Thoracic aorta (tissue), 2 donors: Measurements from ENCODE around the gene OR2D2. TPM values are rescaled to one million over a fixed set of nuclear protein-coding genes. Genes with fewer than 3 reads are reported as not detected.
"Not testable (repeated sequence)": the region's sequence is repeated elsewhere in the genome, so short reads cannot be mapped to it uniquely, and the experiment has no call there.

Experiments
- ATAC-seq: fragments of 150-250 bp; one replicate; pipeline ENCODE4 v1.8.0; 2017; ENCODE audit warnings: low read depth; ENCODE audit not compliant: insufficient number of reproducible peaks, low FRiP score
- DNase-seq: peaks from one replicate; pipeline ENCODE4 v3.0.0-alpha.2; 2020; ENCODE audit warnings: low spot score
- H3K27ac ChIP-seq, 2 donors: fragments of 200-600 bp; sonication (generic); 1 replicate in 1 of 2; 2 replicates in 1 of 2; pipeline ENCODE4 v1.5.1; 2016; ENCODE audit warnings: mild to moderate bottlenecking in 2 of 2, moderate library complexity in 2 of 2
- H3K27me3 ChIP-seq: fragments of 200-600 bp; sonication (generic); replicated peaks from 2 replicates; pipeline ENCODE4 v1.6.0; 2016; ENCODE audit warnings: mild to moderate bottlenecking; ENCODE audit not compliant: insufficient read depth
- H3K36me3 ChIP-seq: fragments of 200-600 bp; sonication (generic); one replicate; pipeline ENCODE4 v1.5.1; 2016
- H3K4me1 ChIP-seq, 2 donors: fragments of 200-600 bp; sonication (generic); 1 replicate in 1 of 2; 2 replicates in 1 of 2; pipeline versions ENCODE4 v1.5.1 to v1.6.0; 2016; ENCODE audit warnings: low read depth in 2 of 2, mild to moderate bottlenecking in 1 of 2; ENCODE audit not compliant: control insufficient read depth in 1 of 2
- H3K4me3 ChIP-seq: fragments of 200-600 bp; sonication (generic); 2 replicates; pipeline ENCODE4 v1.5.1; 2016; ENCODE audit warnings: mild to moderate bottlenecking
- H3K9me3 ChIP-seq: fragments of 200-600 bp; sonication (generic); 2 replicates; pipeline ENCODE4 v1.5.1; 2016
- CTCF ChIP-seq: fragments of 200-600 bp; sonication (generic); IDR thresholded peaks from one replicate; pipeline ENCODE4 v1.5.1; 2019; ENCODE audit warnings: antibody characterized with exemption
- total RNA-seq, 2 donors: library from RNA; depleted of rRNA; stranded (reverse); fragments of >200 nt; gene quantifications; one replicate each; pipeline versions ENCODE4 v1.1.0 to v1.2.3, GENCODE V29; 2016

The OR2D2 gene
- total RNA-seq, 2 donors from 2014 or later: 1.3 TPM; not detected in 1

GRCh38 chr11:6919698-6920097 is 27.4 kb upstream of the OR2D2 start:
- TF ChIP-seq CTCF: no peak

GRCh38 chr11:6911948-6912347 is 19.6 kb upstream of the OR2D2 start:
- H3K4me3 ChIP-seq: no peak overlapping the region
- no peaks in the 10 kb centered on the region for H3K4me1 ChIP-seq
- no peak overlapping the region for H3K27ac ChIP-seq
- H3K36me3 ChIP-seq: no peaks in the 10 kb centered on the region
- DNase-seq: no peak
- no peak for ATAC-seq
- no peak for TF ChIP-seq CTCF
- H3K9me3 ChIP-seq: no peaks in the 10 kb centered on the region
- no peaks in the 10 kb centered on the region for H3K27me3 ChIP-seq

More at GRCh38 chr11:6919698-6920097, 27.4 kb upstream of the OR2D2 start:
- Histone ChIP-seq H3K4me3 (no peak overlapping the region), H3K4me1 (no peaks in the 10 kb centered on the region), H3K9me3 (no peaks in the 10 kb centered on the region), H3K27me3 (no peaks in the 10 kb centered on the region), H3K36me3 (no peaks in the 10 kb centered on the region), H3K27ac (no peak overlapping the region)
- ATAC-seq (no peak), DNase-seq (no peak)

- no peak overlapping the region for H3K27ac ChIP-seq
- H3K27me3 ChIP-seq: no peaks in the 10 kb centered on the region
- no peak overlapping the region for H3K4me3 ChIP-seq
- H3K9me3 ChIP-seq: no peaks in the 10 kb centered on the region
- DNase-seq: no peak
- TF ChIP-seq CTCF: no peak
- ATAC-seq: no peak
- no peaks in the 10 kb centered on the region for H3K4me1 ChIP-seq
- no peaks in the 10 kb centered on the region for H3K36me3 ChIP-seq
Measured at GRCh38 chr11:6911378-6911777, 19.1 kb upstream of the OR2D2 start.

- not testable (repeated sequence) for H3K4me3 ChIP-seq, ATAC-seq, H3K27ac ChIP-seq, H3K4me1 ChIP-seq, DNase-seq, H3K9me3 ChIP-seq, H3K36me3 ChIP-seq, H3K27me3 ChIP-seq
Measured at GRCh38 chr11:6904804-6905203, 12.5 kb upstream of the OR2D2 start.

GRCh38 chr11:6900327-6900999 is 8.2 kb upstream of the OR2D2 start:
- no peak for ATAC-seq
- H3K27me3 ChIP-seq: no peaks in the 10 kb centered on the region
- no peak for TF ChIP-seq CTCF
- no peak overlapping the region for H3K27ac ChIP-seq
- no peaks in the 10 kb centered on the region for H3K4me1 ChIP-seq
- H3K4me3 ChIP-seq: no peak overlapping the region
- DNase-seq: no peak
- H3K36me3 ChIP-seq: no peaks in the 10 kb centered on the region
- H3K9me3 ChIP-seq: no peaks in the 10 kb centered on the region

GRCh38 chr11:6898911-6899310 is 6.6 kb upstream of the OR2D2 start:
- no peak for TF ChIP-seq CTCF
- no peaks in the 10 kb centered on the region for H3K36me3 ChIP-seq

More at GRCh38 chr11:6898911-6899310, 6.6 kb upstream of the OR2D2 start:
- ATAC-seq: no peak
- DNase-seq: no peak
- Histone ChIP-seq H3K4me1 (no peaks in the 10 kb centered on the region), H3K27ac (no peak overlapping the region), H3K27me3 (no peaks in the 10 kb centered on the region), H3K9me3 (no peaks in the 10 kb centered on the region), H3K4me3 (no peak overlapping the region)
